Measurements from ENCODE around the gene RNU1-3.
"Not testable (repeated sequence)": the region's sequence is repeated elsewhere in the genome, so short reads cannot be mapped to it uniquely, and the experiment has no call there.

DNA sequence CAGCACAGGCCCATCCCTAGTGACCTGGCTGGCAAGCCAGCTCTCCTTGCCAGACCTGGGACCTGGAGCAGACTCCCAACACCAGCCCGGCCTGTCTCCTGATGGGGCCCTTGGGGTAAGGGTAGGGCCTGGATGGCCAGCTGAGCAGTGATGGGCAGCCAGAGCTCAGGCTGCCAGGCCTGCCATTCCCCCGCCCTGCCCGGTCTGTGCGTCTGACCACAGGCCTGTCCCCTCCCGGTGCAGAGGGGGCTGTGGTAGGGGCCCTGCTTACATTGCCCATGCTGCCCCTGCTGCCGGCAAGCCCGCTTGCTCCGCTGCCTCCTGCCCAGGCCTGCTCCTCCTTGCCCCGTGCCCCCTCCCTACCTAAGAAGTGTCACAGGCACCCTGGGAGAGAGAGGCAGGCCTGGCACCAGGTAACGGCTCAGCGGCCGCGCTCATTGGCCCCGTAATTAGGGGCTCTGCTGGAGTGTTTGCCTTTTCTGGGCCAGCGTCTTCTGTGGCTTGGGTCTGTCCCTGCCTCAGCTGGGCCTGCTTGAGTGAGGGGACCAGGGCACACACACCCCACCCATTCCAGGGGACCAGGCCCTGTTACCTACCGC is 37.9 kb upstream of the RNU1-3 start:
- TF ChIP-seq, protein P1, sequence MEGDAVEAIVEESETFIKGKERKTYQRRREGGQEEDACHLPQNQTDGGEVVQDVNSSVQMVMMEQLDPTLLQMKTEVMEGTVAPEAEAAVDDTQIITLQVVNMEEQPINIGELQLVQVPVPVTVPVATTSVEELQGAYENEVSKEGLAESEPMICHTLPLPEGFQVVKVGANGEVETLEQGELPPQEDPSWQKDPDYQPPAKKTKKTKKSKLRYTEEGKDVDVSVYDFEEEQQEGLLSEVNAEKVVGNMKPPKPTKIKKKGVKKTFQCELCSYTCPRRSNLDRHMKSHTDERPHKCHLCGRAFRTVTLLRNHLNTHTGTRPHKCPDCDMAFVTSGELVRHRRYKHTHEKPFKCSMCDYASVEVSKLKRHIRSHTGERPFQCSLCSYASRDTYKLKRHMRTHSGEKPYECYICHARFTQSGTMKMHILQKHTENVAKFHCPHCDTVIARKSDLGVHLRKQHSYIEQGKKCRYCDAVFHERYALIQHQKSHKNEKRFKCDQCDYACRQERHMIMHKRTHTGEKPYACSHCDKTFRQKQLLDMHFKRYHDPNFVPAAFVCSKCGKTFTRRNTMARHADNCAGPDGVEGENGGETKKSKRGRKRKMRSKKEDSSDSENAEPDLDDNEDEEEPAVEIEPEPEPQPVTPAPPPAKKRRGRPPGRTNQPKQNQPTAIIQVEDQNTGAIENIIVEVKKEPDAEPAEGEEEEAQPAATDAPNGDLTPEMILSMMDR (IDR thresholded peaks at IDR 0.05) = not testable (repeated sequence)
- TF ChIP-seq POLR2A (IDR thresholded peaks at IDR 0.05) = not testable (repeated sequence)
